AG10803 (cell line): ENCODE data around the gene PHF3.

Experiments
- DNase-seq: peaks from one replicate; pipeline ENCODE4 v3.0.0; 2010; ENCODE audit warnings: low read depth
- H3K4me3 ChIP-seq: 2 replicates; pipeline ENCODE4 v1.5.1; 2011; ENCODE audit warnings: mild to moderate bottlenecking, low read length, control low read depth
- TF ChIP-seq, protein P1 (sequence below): conservative IDR thresholded peaks from 2 replicates; pipeline ENCODE4 v1.5.1; 2011; ENCODE audit warnings: mild to moderate bottlenecking, low read length, control low read depth, inconsistent platforms

Gene PHF3

DNA sequence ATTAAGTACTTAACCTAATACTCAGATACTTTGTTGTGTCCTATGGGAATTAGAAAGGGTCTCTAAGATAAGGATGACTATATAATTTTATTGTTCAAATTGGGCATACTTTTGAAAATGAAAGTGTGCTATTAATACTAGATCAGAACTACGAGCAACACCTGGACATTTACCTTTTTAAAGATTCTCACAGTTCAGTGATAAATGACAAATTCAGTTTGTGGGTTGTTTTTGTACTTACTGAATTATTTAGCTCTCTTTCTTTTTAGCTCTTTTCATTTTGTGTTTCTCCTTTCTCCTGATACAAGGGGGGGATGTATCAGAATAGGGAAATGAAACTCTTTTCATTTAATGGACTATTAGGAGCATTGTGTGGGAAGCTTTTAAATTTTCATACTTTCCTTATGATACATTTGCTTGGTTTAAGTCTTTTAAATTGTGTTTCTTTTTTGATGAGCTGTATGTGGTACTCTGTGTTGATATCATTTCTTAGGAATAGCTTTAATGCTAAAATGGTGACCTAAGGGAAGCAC is 47.5 kb downstream of the PHF3 start:
- no peak overlapping the region for H3K4me3 ChIP-seq
- no peak for DNase-seq

DNA sequence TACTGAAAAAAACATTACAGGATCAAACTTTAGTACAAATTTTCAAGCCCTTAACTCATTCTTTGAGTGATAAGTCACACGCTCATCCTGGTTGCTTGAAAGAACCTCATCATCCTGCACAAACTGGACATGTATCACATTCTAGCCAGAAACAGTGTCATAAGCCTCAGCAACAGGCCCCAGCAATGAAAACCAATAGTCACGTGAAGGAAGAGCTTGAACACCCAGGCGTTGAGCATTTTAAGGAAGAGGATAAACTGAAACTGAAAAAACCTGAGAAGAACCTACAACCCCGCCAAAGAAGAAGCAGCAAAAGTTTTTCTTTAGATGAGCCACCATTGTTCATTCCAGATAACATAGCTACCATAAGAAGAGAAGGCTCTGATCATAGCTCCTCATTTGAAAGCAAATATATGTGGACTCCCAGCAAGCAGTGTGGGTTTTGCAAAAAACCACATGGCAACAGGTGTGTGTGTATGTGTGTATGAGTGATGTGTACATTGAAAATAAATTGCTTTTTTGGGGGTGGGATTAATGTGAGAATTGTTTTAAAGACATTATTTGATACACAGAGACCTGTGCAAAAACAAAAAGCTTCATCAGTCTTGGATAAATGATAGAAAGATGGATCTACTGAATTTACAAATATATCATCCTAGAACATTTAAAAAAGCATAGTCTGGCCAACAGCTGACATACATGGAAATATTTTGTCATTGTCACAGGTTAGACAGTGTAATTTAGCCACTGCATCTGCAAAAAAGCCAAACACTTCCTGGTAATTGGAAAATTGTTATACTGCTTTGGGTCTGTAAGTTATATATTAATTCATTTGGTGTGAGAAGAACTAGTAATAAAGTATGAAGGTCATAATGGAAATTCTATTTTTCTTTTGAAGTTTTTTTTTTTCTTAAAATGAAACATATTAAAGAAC is 50.1 kb downstream of the PHF3 start:
- no peak for DNase-seq
- TF ChIP-seq, protein P1, sequence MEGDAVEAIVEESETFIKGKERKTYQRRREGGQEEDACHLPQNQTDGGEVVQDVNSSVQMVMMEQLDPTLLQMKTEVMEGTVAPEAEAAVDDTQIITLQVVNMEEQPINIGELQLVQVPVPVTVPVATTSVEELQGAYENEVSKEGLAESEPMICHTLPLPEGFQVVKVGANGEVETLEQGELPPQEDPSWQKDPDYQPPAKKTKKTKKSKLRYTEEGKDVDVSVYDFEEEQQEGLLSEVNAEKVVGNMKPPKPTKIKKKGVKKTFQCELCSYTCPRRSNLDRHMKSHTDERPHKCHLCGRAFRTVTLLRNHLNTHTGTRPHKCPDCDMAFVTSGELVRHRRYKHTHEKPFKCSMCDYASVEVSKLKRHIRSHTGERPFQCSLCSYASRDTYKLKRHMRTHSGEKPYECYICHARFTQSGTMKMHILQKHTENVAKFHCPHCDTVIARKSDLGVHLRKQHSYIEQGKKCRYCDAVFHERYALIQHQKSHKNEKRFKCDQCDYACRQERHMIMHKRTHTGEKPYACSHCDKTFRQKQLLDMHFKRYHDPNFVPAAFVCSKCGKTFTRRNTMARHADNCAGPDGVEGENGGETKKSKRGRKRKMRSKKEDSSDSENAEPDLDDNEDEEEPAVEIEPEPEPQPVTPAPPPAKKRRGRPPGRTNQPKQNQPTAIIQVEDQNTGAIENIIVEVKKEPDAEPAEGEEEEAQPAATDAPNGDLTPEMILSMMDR, result no peak
- no peak overlapping the region for H3K4me3 ChIP-seq

More for the DNA sequence above, 47.5 kb downstream of the PHF3 start:
- TF ChIP-seq, protein P1, result no peak

DNA sequence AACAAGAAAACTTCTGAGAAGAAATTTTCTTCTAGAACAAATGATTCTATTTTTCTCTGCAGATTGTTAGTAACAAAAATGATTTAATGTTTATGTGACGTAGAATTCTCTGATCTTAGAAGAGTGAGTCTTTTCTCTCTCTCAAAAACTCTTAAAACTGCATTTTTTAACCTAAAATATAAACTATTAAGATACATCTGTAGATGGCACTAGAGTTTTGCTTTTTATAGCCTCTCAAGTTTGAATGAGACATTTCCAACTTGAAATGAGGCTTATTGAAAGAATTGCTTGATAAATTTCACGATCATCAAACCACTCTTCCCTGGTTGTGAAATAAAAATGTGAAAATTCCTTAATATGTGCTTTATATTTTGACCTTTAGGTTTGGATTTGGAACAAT is 53.8 kb downstream of the PHF3 start:
- TF ChIP-seq, protein P1, result no peak

DNA sequence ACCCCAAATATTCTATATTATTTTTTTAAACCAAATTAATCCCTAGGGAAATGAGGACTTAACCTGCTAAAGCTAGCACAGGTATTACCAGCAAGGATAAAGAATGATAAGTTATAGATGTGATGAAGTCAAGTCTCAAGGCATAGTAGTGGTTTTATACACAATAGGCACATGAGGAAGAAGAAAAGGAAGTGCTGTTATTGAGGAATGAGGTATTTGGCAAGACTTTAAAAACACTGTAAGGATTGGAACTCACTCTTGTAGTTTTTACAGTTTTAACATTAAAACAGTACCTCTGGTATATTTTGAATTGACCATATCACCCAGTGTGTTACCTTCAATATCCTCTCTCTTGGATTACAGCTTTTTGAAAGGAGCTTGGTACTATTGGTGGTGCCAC is 54.6 kb downstream of the PHF3 start:
- TF ChIP-seq, protein P1, result no peak
- H3K4me3 ChIP-seq, result no peak overlapping the region
- DNase-seq, result no peak

More for the DNA sequence above, 53.8 kb downstream of the PHF3 start:
- H3K4me3 ChIP-seq, result no peak overlapping the region
- DNase-seq, result no peak

DNA sequence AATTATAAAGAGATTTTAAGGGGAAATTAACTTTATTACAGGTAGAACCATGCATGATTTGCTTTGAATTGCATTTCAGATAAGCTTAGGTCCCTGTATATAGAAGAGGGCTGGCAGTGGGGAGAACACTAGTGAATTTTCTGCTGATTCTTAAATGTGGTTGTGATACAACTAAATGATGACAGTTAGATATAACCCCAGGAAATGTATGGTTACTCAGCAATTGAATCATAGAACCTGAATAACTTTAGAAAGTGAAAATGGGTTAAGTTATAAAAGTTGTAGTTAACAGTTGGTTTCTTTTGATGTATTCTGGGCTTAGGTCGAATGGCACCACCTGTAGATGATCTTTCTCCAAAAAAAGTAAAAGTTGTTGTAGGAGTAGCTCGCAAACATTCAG is 70.1 kb downstream of the PHF3 start:
- DNase-seq, result no peak
- TF ChIP-seq, protein P1, result no peak
- H3K4me3 ChIP-seq, result no peak overlapping the region

DNA sequence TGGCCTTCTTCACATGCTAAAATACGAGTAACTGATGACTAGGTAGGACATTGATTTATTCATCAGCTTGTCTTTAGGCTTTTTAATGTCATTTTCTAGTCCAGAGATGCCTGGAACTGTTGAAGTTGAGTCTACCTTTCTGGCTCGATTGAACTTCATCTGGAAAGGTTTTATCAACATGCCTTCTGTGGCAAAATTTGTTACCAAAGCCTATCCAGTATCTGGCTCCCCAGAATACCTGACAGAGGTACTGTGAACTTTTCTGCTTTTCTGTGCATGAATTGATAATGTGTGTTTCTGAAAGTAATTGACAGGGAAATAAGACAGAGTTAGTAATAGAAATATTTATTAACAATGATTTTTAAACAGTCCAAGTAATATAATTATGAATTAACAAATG is 71.0 kb downstream of the PHF3 start:
- no peak overlapping the region for H3K4me3 ChIP-seq
- TF ChIP-seq, protein P1, result no peak
- DNase-seq, result no peak

DNA sequence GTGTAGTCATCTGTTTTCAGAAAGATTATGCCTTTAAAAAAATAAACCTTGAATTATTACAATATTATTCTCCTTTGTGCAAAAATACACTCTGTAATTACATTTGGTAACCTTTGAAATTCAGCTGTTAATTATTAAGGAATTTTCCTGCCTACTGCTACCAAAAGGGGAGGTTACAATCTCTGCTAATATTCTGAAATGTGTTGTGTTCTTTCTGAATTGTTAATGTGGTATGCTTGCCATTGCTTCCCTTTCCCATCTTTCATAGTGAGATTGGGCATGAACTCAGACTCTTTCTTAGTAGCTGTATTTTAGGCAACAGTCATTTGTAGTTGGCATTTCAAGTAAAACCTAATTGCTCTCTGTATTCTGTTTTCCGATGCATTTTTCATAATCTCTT is 73.0 kb downstream of the PHF3 start:
- no peak overlapping the region for H3K4me3 ChIP-seq
- TF ChIP-seq, protein P1, result no peak
- no peak for DNase-seq
